Activated effector memory CD4-positive, alpha-beta T cell treated with anti-CD3 and anti-CD28 coated beads, Interleukin-2, amount 50 U/mL, for 16 hours (primary cell): Measurements from ENCODE around the gene CCBE1.

Experiments used
- DNase-seq: peaks from one replicate; pipeline ENCODE4 v3.0.0-alpha.2; 2020

Gene CCBE1

DNA sequence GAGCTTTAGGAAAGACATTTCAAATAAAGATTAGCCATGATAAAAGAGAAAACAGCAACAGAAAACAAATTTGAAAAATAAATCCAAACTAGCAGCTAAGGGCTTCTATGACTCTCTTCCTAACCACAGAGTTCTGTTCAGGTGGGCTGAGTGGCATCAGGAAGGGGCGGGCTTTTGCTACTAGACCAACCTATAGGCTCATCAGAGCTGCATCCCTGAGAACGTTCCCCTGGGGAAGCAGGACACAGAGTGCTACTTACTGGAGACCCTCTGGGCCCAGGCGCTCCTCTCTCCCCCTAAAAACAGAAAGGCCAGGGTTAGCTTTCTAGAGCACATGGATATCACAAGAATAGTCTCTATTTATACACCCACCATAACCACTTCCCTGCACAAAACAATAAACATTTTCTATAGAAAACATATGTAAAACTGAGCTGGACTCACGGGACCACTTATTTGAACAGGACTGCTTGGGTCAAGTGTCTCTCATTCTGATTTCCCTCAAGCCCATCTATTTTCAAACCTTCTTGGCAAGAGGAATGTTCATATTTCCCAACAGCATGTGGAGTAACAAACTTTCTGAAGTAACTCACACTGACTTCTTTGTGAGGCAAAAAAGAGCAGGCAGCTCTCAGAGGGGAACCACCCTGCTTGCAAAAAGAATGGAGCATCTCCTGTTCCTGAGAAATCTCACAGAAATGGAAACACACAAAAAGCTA is 259.2 kb downstream of the CCBE1 start:
- no peak for DNase-seq

DNA sequence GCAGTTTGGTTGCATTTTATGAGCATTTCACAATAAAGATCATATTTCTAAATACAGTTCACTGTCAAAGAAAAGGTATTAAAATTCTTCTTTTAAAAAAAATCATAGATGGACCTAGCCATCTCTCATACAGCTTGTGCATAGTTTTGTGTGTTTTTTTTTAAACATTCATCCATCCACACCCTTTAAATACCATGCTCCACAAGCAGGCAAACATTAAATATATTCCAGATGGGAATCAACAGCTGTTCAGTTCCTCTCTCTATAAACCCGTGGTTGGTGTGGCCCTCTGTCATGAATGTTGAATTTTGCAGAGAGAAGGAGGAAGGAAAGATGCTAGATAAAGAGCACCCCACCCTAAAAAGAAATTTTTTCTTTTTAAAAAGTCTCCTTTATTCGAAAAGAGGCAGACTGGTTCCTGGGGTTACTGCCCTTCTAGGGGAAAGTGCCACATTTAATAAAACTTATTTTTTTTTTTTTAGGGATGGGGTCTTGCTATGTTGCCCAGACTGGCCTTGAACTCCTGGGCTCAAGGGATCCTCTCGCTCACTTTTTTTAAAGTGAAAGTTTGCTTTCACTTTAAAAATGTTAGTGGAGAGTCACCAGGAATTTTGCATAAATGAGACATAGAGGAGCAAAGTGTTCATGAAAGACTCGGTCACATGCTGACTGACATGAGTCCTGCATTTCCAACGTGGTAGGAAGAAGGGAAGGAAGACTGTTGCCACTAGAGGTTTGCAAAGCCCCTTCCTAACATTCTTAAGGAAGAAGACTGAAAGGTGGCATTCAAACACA is 264.2 kb downstream of the CCBE1 start:
- no peak for DNase-seq

DNA sequence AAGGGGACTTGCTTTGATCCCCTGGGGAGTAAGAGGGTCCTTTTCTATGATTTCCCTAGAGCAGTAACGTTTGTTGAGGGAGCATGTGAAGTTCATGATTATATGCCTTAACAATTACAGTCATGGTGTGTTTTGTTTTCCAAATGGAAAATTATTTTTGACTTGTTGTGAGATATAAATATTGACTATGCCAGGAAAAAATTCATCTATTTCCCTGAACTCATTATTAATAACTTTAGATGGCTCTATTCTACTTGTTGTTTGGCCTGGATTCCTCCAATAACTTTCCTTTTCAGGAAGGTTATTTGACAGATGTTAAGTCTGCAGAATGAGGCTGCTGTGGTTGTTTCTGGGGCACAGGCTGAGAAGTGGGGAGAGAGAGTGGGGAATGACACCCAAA is 266.1 kb downstream of the CCBE1 start:
- no peak for DNase-seq

DNA sequence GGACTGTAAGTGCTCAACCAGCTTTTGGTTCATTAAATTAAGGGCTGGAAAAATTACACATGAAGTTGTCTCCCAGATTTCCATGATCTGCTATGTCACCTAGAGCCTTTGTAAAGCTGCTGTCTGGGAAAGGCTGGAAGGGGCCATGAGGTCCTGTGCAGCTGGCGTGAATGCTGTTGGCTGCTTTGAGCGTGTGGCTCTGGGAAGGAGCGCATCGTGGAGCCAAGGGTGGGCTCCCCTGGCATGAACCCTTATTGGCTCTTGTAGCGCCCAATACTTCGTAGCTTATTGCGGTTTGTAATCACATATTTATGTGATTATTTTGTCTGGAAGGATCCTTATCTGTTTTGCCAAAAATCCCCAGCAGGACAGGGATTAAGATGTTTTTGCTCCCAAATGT is 267.6 kb downstream of the CCBE1 start:
- DNase-seq: no peak

DNA sequence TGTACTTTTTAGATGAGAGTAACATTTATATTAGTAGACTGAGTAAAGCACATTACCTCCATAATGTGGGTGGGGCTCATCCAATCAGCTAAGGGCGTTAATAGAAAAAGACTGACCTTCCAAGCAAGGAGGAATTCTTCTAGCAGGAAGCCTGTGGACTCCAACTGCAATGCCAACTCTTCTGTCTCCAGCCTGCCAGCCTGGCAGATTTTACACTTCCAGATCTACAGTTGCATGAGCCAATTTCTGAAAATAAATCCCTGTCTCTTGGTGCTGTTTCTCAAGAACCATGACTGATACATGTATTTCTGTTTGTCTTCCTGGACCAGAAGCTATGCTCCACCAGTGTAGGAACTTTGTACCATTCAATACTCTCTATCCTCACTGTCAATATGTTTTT is 269.2 kb downstream of the CCBE1 start:
- no peak for DNase-seq

DNA sequence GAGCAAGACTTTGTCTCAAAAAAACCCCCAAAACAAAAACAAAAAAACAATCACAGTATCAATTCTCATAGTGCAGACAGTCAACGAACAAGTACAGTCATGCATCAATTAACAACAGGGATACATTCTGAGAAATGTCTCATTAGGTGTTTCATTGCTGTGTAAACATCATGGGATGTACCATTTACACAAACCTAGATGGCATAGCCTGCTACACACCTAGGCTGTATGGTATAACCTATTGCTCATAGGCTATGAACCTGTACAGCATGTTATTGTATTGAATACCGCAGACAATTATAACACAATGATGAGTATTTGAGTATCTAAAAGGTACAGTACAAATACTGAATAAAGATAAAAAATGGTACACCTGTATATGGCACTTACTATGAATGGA is 270.4 kb downstream of the CCBE1 start:
- DNase-seq: no peak

DNA sequence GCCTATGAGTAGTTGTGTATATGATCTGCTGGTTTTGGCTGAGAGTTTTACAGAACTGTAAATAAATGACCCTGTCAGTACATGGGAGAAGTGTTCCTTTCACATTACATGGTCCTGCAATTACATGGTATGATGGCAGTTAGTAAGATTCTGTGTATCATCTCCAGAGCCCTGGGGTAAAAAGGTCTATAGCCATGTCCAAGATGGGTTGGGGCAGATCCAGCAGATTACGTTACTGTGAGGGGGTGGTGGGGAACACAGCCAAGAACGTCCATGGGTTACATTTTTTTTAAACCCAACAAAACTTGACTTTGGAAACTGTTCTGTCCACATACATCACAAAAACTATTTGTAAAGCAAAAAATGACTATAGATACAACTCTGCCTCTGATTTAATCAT is 274.0 kb downstream of the CCBE1 start:
- DNase-seq: no peak

DNA sequence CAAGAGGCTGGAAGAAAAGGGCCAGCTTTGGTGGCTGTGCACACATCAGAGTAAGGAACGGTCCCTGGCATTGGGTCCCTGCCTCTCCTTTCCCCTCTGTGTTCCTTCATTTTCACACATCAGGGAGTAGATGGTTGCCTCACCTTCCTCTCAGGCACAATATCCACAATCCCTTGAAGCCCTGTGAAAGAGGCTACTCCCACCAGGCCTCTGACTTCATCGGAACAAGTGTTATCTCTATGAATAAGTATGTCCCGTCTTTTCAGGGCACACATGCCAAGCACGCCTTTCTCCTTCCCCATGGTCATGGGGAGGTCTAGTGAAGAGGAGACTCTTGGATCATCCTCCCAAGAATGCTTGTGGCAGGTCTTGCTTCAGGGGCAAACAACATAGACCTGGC is 277.0 kb downstream of the CCBE1 start:
- no peak for DNase-seq

DNA sequence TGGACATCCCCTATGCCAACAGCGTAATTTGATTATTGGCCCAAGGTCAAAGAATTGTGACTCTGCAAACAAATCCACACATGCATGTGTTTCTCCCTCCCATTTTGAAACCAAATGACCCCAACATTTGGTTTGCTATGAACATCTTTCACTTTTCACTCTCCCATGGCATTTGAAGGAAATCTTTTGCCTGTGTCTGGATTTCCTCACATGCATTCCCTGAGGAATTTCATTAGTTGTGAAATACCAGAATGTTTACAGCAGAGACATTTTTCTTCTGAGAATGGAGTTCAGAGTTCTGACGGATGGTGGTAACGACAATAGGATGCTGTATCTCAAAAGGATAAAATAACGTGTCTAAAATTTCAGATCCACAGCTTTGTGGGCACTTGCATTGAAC is 277.8 kb downstream of the CCBE1 start:
- no peak for DNase-seq

DNA sequence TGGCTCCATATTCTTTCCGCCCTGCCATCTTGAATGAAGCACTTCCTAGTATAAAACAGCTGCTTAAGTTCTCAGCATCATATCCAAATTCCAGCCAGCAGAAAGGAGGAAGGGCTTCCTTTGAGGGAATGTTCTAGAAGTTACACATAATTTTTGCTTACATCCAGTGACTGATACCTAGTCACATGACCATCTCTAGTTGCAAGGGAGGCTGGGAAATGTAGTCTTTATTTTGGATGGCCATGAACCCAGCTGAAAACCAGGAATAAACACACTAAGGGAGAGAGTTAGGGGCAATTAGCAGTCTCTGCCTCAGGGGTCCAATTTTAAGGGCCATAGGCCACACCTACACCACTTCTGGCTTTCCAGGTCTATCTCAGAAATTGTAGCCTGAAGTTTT is 280.4 kb downstream of the CCBE1 start:
- no peak for DNase-seq

DNA sequence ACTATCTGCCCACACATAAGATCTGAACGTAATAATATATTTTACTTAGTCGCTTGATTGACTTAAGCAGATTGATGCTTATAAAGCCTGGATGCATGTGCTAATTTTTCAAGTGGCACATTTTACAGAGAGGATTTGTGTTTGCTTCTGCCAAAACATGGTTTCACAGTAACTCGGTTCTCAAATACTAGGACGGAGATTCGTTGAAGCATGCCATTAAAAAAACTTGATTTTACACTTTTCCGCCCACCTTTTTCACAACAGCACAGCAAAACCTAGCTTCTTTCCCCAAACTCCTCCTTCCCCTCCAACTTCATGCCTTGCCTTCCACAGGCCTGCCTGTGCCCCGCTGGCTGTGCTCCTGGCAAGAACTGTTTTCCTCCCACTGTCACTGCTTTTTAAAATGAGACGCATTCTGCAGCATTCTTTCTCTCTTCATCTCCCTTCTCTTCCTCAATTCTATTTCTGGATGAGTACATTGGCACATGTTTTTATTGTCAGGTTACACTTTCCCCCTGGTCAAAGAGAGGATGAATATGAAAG is 283.0 kb downstream of the CCBE1 start:
- no peak for DNase-seq

DNA sequence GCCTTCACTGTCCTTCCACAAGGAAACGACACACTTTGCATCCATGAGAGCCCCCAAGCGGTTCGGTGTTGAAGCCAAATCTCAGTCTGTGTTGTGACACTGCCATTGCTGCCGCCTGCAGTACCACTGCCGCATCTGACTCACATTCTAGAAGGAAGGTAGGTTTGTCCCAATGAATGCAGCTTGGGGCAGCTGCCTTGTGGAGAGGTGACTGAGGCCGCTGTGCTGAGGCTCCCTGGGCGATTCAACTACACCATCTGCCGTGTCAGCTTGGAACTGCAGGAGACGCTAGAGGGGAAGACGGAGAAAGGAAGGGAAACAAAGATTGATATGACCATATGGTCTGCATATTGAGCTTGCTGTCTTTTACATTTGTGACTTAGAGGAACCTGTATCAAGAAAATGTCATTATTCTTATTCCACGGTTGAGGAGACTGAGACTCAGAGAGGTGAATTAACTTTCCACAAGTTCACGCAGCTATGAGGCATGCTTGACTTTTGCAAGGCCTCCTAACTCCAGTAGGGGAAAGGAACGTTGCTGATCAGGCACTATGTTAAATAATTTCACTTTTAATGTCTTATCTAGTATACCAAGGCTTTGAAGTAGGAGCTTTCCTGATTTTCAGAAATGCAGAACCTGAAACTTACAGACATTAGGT is 294.7 kb downstream of the CCBE1 start:
- DNase-seq: peak; percentile 88

DNA sequence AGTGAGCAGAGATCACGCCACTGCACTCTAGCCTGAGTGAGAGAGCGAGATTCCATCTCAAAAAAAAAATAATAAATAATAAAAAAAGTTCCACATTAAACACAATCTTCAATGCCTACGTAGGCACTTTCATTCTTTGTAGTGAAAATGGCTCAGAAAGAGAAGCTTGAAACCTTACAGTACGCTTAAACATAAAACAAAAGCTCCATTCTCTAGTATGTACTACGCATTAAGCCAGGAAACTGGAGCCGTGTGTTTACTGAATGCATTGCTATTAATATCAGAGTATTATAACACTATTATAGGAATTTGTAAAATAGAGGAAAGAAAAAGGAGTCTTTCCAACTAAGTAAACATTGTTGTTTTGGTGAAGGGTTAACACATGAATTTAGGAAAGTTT is 296.8 kb downstream of the CCBE1 start:
- no peak for DNase-seq

DNA sequence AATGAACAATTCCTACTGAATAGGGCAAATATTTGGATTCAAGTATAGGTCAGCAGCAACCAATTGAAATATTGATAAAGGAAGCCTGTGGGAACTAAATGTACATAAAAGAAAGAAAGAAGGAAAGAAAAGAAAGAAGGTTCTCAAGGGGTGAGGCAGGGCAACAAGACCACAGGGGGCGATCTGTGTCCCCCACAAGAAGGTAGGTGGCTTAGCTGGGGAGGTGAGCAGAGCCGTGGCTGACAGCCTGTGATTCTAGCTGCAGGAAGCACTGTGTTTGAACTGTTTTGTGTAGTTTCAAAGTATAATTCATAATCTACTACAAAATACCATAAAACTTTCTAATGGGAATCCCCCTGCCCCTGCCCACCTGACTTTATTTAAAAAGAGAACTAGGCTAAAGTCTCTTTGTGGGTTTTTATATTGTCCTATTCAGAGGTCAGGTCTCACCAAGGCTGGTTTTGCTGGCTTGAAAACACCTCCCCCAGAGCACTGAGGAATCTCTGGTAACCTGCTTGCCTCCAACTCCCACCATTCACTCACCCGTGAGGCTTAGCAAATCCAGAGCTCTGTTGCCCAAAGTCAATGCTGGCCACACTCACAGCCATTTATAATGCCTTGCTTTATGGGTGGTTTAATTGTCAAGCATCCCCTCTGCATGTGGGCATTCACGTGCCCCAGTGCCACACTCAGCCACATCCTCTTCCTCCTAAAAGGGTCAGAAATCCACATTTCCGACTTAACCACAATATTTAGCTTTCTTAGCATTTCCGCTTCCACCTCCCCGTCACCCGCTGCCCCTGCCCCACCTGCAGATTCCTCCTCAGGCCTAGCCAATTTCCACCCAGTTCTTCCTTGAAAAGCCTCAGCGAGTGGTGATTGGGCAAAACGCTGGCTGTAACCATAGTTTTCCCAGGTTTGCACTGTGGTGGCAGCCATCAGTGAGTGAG is 301.7 kb downstream of the CCBE1 start:
- DNase-seq: no peak

DNA sequence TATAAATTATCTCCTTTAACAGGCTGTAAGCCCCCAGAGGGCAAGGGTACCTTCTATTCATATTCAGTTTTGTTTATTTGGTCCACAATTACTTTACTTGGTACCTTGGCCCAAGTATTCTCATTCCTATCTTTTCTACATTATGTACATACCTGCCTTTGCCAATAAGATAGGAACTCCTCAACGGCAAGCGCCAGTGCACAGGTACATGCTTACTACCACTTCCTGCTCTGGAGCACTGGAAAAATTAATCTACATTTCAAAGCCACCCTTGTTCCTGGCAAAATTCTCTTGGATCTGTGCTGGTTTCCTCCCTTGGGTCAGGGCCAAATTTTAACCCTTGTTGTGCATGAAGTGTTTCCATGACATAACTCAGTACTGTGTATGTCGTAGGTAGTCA is 303.8 kb downstream of the CCBE1 start:
- DNase-seq: no peak

DNA sequence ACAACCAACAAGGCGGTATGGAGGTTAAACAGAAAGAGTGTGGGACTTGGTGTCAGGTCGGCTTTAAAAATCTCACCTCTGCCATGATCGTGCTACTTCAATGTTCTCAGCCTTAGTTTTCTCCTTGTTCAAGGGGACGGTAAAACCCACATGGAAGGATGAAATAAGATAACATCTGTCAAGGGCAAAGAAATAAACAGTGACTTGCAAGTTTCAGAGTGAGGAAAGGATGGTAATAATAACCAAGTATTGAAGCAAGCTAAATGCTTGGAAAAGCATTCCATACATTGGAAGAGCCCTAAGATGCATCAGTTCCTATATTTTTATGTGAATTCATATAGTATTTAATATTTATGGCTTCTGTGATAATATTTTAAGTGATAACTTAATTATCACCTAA is 308.4 kb downstream of the CCBE1 start:
- DNase-seq: no peak

DNA sequence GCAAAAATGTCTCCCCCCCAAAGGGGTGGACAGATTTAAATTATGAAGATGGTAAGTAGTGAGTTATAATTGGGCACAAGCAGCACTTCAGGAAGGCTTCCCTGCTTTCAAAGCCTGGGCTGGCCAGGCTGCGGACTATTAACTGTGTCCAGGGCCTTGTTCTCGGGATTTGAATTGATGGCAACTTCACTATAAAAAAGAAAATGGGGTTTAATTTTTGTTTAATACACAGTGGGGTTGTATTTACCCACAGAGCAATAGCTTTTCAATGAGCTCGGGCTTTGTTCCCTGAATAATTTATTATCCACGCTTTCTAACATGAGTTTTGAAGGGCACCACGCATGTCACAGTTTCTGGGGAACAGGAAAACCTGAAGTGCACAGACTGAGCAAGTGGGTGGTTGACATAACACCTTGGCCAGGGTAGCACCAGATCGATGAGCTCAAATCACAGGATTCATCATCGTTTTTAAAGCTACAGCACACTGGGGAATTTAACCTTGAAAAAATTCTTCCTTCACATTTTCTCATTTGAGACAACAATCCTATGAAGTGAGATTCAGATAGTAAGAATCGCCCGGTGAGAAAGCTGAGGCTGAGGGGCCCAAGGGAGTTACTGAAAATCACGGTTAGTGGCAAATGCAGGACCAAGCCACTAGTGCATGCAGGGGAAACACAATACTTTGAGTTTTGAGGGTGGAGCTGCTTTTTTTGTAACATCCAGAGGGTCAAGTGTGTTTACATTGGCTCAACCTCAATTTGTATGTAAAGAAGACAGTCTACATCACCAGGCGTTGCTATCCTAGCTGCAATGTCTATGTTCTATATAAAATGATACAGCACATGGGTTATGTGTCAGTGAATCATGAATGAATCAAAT is 309.3 kb downstream of the CCBE1 start:
- no peak for DNase-seq

DNA sequence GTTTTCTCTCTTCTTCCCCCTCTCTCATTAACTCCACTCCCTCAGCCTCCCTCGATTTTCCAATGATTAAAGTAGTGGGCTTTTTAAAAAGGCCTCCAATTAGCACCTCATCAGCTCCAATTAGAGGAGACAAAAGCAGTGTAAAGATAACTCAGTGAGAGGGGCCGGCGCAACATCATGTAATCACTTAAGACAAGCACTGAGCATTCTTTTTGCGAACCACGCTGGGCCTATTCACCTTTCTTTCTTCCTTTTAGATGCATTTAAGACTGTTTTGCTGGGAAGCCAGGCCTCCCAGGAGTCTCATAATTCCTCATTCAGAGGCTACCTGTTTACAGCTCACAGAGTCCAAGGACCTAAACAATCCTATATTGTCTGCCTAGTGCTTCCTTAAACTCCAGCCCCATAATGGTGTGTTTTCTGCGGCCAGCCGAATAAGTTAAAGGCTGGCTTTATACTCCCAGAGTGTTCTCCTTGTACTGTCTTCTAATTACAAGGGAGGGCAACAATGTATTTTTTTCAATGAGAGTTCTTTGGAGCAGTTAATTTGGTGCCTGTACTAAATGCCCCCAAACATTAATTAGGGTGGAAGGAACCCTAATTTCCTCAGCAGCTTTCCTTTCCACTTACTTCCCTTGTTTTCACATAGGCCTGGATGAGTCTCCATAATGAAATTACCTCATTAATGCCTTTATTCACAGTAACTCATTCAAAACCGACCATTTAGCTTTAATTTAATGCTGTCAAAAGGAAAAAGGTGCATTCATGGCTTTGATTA is 310.1 kb downstream of the CCBE1 start:
- DNase-seq: no peak

DNA sequence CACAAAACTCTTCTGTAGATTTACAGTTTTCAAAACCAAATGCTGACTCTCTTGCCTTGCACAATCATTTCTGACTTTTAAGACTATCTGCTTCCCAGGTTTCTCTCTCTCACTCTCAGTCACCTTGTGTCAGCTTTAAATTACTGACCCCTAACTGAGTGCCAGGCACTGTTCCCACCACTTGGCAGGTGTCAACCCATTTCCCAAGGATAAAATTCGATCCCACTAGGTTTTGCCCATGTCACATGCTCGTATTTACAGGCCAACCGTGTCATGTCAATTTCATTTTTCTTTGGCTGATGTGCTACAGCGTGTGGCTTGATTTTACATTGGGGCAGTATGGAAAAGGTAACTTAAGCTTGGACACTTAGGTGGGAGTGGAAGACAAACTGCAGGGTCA is 312.0 kb downstream of the CCBE1 start:
- no peak for DNase-seq

DNA sequence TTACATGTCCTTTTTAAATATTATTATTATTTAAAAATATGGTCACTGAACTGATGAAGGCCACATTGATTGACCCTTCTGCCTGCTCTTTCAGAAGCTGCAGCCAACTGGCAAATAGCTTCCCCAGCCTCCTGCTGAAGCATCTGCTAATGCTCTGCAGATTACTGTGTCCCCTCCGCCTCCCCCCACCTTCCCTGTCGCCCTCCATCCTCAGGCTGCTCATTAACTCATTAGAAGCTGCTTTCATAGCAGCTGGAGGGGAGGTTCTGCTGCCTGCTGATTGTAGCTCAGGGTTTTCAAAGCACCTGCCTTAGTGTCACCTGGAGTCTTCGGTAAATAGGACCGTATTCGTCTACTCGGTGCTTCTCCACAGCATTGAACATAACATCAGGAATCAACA is 313.4 kb downstream of the CCBE1 start:
- DNase-seq: no peak

DNA sequence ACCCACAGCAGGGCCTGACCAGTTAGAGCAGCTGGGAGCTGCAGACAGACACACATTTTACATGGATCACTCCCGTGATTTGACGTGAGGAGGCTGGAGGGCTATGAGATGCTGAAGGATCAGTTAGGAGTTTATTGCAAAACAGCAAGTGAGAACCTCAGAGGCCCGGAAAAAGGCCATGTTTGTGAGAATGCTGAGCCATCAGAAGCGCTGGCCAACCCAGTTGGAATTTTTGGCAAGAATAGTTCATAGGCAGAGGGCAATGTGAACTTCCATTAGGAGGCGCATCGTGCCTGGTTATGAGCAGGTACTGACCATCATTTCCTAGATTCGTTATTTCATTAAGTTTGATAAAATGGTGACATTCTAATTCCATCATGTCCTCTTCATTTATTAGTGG is 314.8 kb downstream of the CCBE1 start:
- DNase-seq: no peak
